Thyroid gland (tissue), 4 donors: ENCODE data around the gene ICOS. TPM values are rescaled to one million over a fixed set of nuclear protein-coding genes. Genes with fewer than 3 reads are reported as not detected.

Experiments
- DNase-seq, 2 donors: peaks; one replicate each; pipeline ENCODE4 v3.0.0-alpha.2; 2019
- H3K27ac ChIP-seq, 3 donors: fragments of 200-600 bp; sonication (generic); 1 replicate in 2 of 3; 2 replicates in 1 of 3; pipeline ENCODE4 v1.5.1; 2016 to 2019; ENCODE audit warnings: mild to moderate bottlenecking in 1 of 3, moderate library complexity in 1 of 3
- H3K27me3 ChIP-seq: fragments of 200-600 bp; sonication (generic); one replicate; pipeline ENCODE4 v1.5.1; 2019
- H3K36me3 ChIP-seq, 2 donors: fragments of 200-600 bp; sonication (generic); one replicate each; pipeline ENCODE4 v1.5.1; 2016 to 2019
- H3K4me1 ChIP-seq, 2 donors: fragments of 200-600 bp; sonication (generic); one replicate each; pipeline ENCODE4 v1.5.1; 2017 to 2019
- H3K4me3 ChIP-seq, 3 donors: fragments of 200-600 bp; sonication (generic); replicated peaks in 1 of 3; 1 replicate in 2 of 3; 2 replicates in 1 of 3; pipeline ENCODE4 v1.5.1; 2016; ENCODE audit warnings: mild to moderate bottlenecking in 1 of 3
- H3K9me3 ChIP-seq: fragments of 200-600 bp; sonication (generic); one replicate; pipeline ENCODE4 v1.5.1; 2017
- POLR2A ChIP-seq, 2 donors: fragments of 450-650 bp; IDR thresholded peaks; one replicate each; pipeline ENCODE4 v1.6.1; 2017; ENCODE audit warnings: antibody characterized with exemption in 2 of 2, mild to moderate bottlenecking in 2 of 2, moderate library complexity in 1 of 2
- WGBS, 2 donors: methylation state at CpG; one replicate each; pipeline ENCODE4 v1.1.5; 2017; 5-methylcytosine and 5-hydroxymethylcytosine counted together
- intact Hi-C: fragments of 100-400 bp; cut with DNase I; formaldehyde crosslinking; loops from one replicate; pipeline ENCODE4 v1.15.1; 2023
- total RNA-seq, 4 donors: library from RNA; depleted of rRNA; stranded (reverse); fragments of >200 nt; gene quantifications; one replicate each; pipeline ENCODE4 v1.2.3, GENCODE V29; 2016
- TF ChIP-seq, protein P1 (sequence below), 6 experiments: fragments of 200-600 bp in 3 of 6; fragments of 450-650 bp in 3 of 6; sonication (generic) in 3 of 6; IDR thresholded peaks; one replicate each; pipeline ENCODE4 v1.5.1; 2016 to 2019; ENCODE audit warnings: antibody characterized with exemption in 6 of 6, mild to moderate bottlenecking in 2 of 6, inconsistent platforms in 1 of 6, moderate library complexity in 1 of 6

Gene ICOS
- total RNA-seq, 4 donors from 2014 or later: 0.59 to 1.2 (median 1.0) TPM; not detected in 1

- TF ChIP-seq, protein P1, sequence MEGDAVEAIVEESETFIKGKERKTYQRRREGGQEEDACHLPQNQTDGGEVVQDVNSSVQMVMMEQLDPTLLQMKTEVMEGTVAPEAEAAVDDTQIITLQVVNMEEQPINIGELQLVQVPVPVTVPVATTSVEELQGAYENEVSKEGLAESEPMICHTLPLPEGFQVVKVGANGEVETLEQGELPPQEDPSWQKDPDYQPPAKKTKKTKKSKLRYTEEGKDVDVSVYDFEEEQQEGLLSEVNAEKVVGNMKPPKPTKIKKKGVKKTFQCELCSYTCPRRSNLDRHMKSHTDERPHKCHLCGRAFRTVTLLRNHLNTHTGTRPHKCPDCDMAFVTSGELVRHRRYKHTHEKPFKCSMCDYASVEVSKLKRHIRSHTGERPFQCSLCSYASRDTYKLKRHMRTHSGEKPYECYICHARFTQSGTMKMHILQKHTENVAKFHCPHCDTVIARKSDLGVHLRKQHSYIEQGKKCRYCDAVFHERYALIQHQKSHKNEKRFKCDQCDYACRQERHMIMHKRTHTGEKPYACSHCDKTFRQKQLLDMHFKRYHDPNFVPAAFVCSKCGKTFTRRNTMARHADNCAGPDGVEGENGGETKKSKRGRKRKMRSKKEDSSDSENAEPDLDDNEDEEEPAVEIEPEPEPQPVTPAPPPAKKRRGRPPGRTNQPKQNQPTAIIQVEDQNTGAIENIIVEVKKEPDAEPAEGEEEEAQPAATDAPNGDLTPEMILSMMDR (IDR thresholded peaks at IDR 0.05): no peak
- no peak for TF ChIP-seq POLR2A (IDR thresholded peaks at IDR 0.05)
- no peak for DNase-seq
- WGBS, 2 donors: 89% methylated on average over 2 of the region's 2 CpGs
- Histone ChIP-seq H3K27me3 (no peaks in the 10 kb centered on the region), H3K36me3 (no peaks in the 10 kb centered on the region), H3K4me1 (no peaks in the 10 kb centered on the region), H3K4me3 (no peak overlapping the region), H3K27ac (no peak overlapping the region), H3K9me3 (no peaks in the 10 kb centered on the region)
- intact Hi-C loops: no loop called here
Measured at GRCh38 chr2:203994735-203995134, 58.2 kb downstream of the ICOS start.

GRCh38 chr2:203996692-203997091, 60.1 kb downstream of the ICOS start:
- TF ChIP-seq, protein P1 (IDR thresholded peaks at IDR 0.05): no peak
- TF ChIP-seq POLR2A (IDR thresholded peaks at IDR 0.05): no peak
- Histone ChIP-seq H3K4me1 (no peaks in the 10 kb centered on the region), H3K36me3 (no peaks in the 10 kb centered on the region), H3K9me3 (no peaks in the 10 kb centered on the region), H3K4me3 (no peak overlapping the region), H3K27me3 (no peaks in the 10 kb centered on the region), H3K27ac (no peak overlapping the region)
- DNase-seq: no peak
- 94 to 96% methylated on average over 5 of the region's 5 CpGs for WGBS, 2 donors
- intact Hi-C loops: no loop called here

DNA sequence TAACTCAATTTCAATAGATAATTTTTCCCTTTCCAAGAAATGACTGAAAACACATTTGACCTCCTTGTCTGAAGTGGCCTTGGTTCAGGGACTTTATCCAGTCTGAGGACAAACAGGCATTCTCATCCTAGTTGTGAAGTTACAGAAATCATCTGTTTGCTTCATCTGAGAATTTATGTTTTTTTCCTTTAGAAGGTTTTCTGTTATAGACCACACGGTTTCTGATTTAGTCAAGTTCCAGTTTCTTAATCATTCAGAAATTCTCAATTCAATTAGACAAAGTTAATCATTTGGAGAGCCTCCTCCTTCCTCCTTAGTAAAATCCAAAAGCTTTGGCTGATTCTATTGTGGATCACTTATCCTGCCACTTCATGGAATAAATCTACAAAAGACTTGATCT, 60.9 kb downstream of the ICOS start:
- Histone ChIP-seq H3K36me3 (no peaks in the 10 kb centered on the region), H3K4me3 (no peak overlapping the region), H3K9me3 (no peaks in the 10 kb centered on the region), H3K4me1 (no peaks in the 10 kb centered on the region), H3K27me3 (no peaks in the 10 kb centered on the region), H3K27ac (no peak overlapping the region)
- TF ChIP-seq POLR2A (IDR thresholded peaks at IDR 0.05): no peak
- TF ChIP-seq, protein P1 (IDR thresholded peaks at IDR 0.05): no peak
- no peak for DNase-seq
- intact Hi-C loops: no loop called here
- 73 to 80% methylated on average over 1 of the region's 1 CpG for WGBS, 2 donors

DNA sequence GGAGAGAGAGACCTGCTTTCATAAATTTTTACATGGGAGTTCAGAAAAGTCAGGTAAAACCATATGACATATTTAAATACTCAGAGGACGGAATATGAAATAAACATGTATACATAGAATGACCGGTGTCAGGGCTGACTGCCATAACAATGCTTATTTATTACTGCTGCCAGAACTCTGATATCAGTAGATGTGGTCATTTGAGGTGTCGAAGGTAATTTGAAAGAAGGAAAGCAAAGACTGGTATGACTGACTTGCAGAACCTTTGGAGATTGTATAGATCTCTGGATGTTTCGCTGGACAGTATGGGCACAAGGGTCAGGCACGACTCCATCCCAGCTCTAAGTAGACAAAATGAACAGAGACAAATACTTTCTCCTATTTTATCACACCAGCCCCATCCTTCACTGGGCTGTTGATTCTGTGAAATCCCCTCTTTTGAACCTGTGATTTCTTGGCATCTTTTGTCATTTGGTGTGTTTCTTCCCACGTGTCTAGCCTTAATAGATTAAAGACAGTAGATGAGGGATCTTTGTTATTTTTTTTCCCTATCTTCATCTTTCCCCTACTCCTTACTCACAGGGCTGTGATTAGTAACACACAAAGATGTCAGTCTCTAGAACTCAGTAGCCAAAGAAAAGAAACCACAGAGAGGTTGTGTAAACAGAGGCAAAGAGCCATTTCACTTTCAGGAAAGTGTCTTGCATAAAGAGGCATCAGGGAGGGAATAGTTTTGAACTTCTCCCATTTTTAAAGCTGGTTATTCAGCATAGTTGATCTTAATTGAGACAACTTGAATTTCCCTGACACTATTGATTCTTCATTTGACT, 61.6 kb downstream of the ICOS start:
- intact Hi-C loops: no loop called here
- H3K36me3 ChIP-seq: no peaks in the 10 kb centered on the region
- no peaks in the 10 kb centered on the region for H3K27me3 ChIP-seq
- DNase-seq: no peak
- H3K27ac ChIP-seq: no peak overlapping the region
- no peak for TF ChIP-seq POLR2A (IDR thresholded peaks at IDR 0.05)
- TF ChIP-seq, protein P1 (IDR thresholded peaks at IDR 0.05): no peak
- 76 to 80% methylated on average over 6 of the region's 6 CpGs for WGBS, 2 donors
- H3K4me1 ChIP-seq: no peaks in the 10 kb centered on the region
- no peaks in the 10 kb centered on the region for H3K9me3 ChIP-seq
- no peak overlapping the region for H3K4me3 ChIP-seq

GRCh38 chr2:203999835-204000234, 63.3 kb downstream of the ICOS start:
- DNase-seq: no peak
- no peaks in the 10 kb centered on the region for H3K27me3 ChIP-seq
- no peak overlapping the region for H3K4me3 ChIP-seq
- no peaks in the 10 kb centered on the region for H3K36me3 ChIP-seq
- H3K4me1 ChIP-seq: no peaks in the 10 kb centered on the region
- H3K27ac ChIP-seq: no peak overlapping the region
- no peaks in the 10 kb centered on the region for H3K9me3 ChIP-seq
- TF ChIP-seq, protein P1 (IDR thresholded peaks at IDR 0.05): no peak
- no peak for TF ChIP-seq POLR2A (IDR thresholded peaks at IDR 0.05)
- intact Hi-C loops: no loop called here
